ENCODE data around the gene CBFA2T3.

GRCh38 chr16:88921591-88921990, 55.4 kb downstream of the CBFA2T3 start:
- TF ChIP-seq CTCF (IDR thresholded peaks at IDR 0.05) (no peak), POLR2AphosphoS5 (IDR thresholded peaks at IDR 0.05) (no peak)

All from gastroesophageal sphincter (tissue), 3 donors.